Spleen (tissue), 11 donors: ENCODE measurements around the gene ZNF503. TPM values are rescaled to one million over a fixed set of nuclear protein-coding genes. Genes with fewer than 3 reads are reported as not detected.

Experiments used
- DNase-seq: peaks from one replicate; pipeline ENCODE4 v3.0.0-alpha.2; 2020
- H3K27ac ChIP-seq, 8 donors: fragments of 200-600 bp; sonication (generic) in 7 of 8; 1 replicate in 4 of 8; 2 replicates in 4 of 8; pipeline versions ENCODE4 v1.5.0 to v1.8.0; 2016 to 2021; ENCODE audit warnings: inconsistent platforms in 4 of 8, mild to moderate bottlenecking in 4 of 8, moderate library complexity in 1 of 8
- H3K27me3 ChIP-seq, 7 donors: fragments of 200-600 bp; sonication (generic) in 6 of 7; replicated peaks in 1 of 7; 1 replicate in 4 of 7; 2 replicates in 3 of 7; pipeline versions ENCODE4 v1.5.0 to v1.8.0; 2016 to 2021; ENCODE audit warnings: inconsistent platforms in 3 of 7, mild to moderate bottlenecking in 1 of 7
- H3K36me3 ChIP-seq, 6 donors: fragments of 200-600 bp; sonication (generic) in 5 of 6; 1 replicate in 4 of 6; 2 replicates in 2 of 6; pipeline versions ENCODE4 v1.5.0 to v1.8.0; 2016 to 2021; ENCODE audit warnings: inconsistent platforms in 2 of 6
- H3K4me1 ChIP-seq, 6 donors: fragments of 200-600 bp; sonication (generic) in 5 of 6; 1 replicate in 3 of 6; 2 replicates in 3 of 6; pipeline versions ENCODE4 v1.5.0 to v1.8.0; 2016 to 2021; ENCODE audit warnings: inconsistent platforms in 3 of 6
- H3K4me3 ChIP-seq, 8 donors: fragments of 200-600 bp; sonication (generic) in 7 of 8; 1 replicate in 4 of 8; 2 replicates in 4 of 8; pipeline versions ENCODE4 v1.5.0 to v1.8.0; 2016 to 2021; ENCODE audit warnings: inconsistent platforms in 4 of 8, mild to moderate bottlenecking in 4 of 8, moderate library complexity in 2 of 8
- H3K9me3 ChIP-seq, 8 donors: fragments of 200-600 bp; sonication (generic) in 7 of 8; 1 replicate in 4 of 8; 2 replicates in 4 of 8; pipeline versions ENCODE4 v1.5.0 to v1.8.0; 2016 to 2021; ENCODE audit warnings: inconsistent platforms in 4 of 8
- POLR2A ChIP-seq, 3 donors: fragments of 450-650 bp; IDR thresholded peaks; one replicate each; pipeline ENCODE4 v1.5.1; 2017; ENCODE audit warnings: antibody characterized with exemption in 3 of 3, mild to moderate bottlenecking in 1 of 3
- POLR2AphosphoS5 ChIP-seq, 3 donors: sonication (generic); formaldehyde crosslinking; IDR thresholded peaks; one replicate each; pipeline ENCODE4 v1.5.1; 2017; ENCODE audit warnings: antibody characterized with exemption in 3 of 3
- WGBS, 5 donors: extraction: QIAGEN DNeasy Blood & Tissue Kit in 3 of 5; methylation state at CpG; one replicate each; pipeline versions ENCODE4 v1.1.5 to v1.1.7; 2013 to 2018; 5-methylcytosine and 5-hydroxymethylcytosine counted together
- intact Hi-C: fragments of 100-400 bp; cut with DNase I; formaldehyde crosslinking; loops from one replicate; pipeline ENCODE4 v1.15.0; 2023; ENCODE audit warnings: low total_unique reads
- polyA plus RNA-seq, 3 donors: library from polyadenylated mRNA; stranded (reverse); fragments of 200-250 nt; gene quantifications; one replicate each; pipeline ENCODE4 v1.2.1, GENCODE V29; 2013
- total RNA-seq, 7 donors: library from RNA; depleted of rRNA in 3 of 7; stranded (reverse); fragments of >200 nt in 3 of 7; fragmentation: NEBNext Ultra II Directional in 4 of 7; extraction: Animal tissue kit (Norgen Biotek cat#: 25700) in 4 of 7; gene quantifications; one replicate each; pipeline versions ENCODE4 v1.1.0 to v1.2.1, GENCODE V29; 2016 to 2021
- TF ChIP-seq, protein P1 (sequence below), 11 experiments: fragments of 200-600 bp in 7 of 11; fragments of 450-650 bp in 4 of 11; sonication (generic) in 4 of 11; IDR thresholded peaks in 8 of 11; conservative IDR thresholded peaks in 3 of 11; 1 replicate in 7 of 11; 2 replicates in 4 of 11; pipeline versions ENCODE4 v1.4.0 to v1.8.0; 2016 to 2021; ENCODE audit warnings: antibody characterized with exemption in 11 of 11, inconsistent platforms in 4 of 11, mild to moderate bottlenecking in 1 of 11
- donor health status: healthy with polysubstance abuse.
- donor health status: DM: no; HTN: no; CAD: no; lungs with moderate emphysema.
- donor health status: DM: no; HTN: no; CAD: no.
- donor health status: Bipolar disorder and iron deficiency.
- donor health status: healthy.
- donor health status: DM: no; HTN: no; CAD: no.
- donor health status: DM: yes; HTN: yes; CAD: no.

Gene ZNF503
- total and polyA plus RNA-seq, 10 donors: 3.2 to 25.6 (median 9.3) TPM

DNA sequence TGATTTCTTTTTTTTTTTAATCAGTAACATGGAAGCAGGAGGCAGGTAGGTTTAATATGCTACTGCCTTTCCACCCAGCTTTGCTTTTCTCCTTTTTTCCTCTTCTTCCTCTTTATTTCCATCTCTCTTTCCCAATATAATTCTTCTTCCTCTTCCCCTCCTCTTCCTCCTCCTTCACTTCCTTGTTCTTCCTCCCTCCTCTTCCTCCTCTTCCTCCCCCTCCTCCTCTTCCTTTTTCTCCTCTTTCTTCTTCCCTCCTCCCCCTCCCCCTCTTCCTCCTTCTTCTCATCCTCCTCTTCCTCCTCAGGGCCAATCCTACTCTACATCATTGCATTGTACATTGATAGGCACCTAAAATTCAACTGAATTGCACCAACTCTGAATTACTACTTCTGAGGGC, 11.4 kb downstream of the ZNF503 start:
- Histone ChIP-seq H3K4me3 (no peak overlapping the region), H3K36me3 (no peaks in the 10 kb centered on the region), H3K27me3 (peaks cover 0 to 45% (median 3%) of the 10 kb centered on the region in 7 donors), H3K9me3 (peaks cover 0 to 9% (median 3%) of the 10 kb centered on the region in 8 donors), H3K27ac (no peak overlapping the region), H3K4me1 (peaks cover 0 to 9% (median 6%) of the 10 kb centered on the region in 6 donors)
- TF ChIP-seq POLR2AphosphoS5 (IDR thresholded peaks at IDR 0.05) (no peak), POLR2A (IDR thresholded peaks at IDR 0.05) (no peak)
- TF ChIP-seq, protein P1, sequence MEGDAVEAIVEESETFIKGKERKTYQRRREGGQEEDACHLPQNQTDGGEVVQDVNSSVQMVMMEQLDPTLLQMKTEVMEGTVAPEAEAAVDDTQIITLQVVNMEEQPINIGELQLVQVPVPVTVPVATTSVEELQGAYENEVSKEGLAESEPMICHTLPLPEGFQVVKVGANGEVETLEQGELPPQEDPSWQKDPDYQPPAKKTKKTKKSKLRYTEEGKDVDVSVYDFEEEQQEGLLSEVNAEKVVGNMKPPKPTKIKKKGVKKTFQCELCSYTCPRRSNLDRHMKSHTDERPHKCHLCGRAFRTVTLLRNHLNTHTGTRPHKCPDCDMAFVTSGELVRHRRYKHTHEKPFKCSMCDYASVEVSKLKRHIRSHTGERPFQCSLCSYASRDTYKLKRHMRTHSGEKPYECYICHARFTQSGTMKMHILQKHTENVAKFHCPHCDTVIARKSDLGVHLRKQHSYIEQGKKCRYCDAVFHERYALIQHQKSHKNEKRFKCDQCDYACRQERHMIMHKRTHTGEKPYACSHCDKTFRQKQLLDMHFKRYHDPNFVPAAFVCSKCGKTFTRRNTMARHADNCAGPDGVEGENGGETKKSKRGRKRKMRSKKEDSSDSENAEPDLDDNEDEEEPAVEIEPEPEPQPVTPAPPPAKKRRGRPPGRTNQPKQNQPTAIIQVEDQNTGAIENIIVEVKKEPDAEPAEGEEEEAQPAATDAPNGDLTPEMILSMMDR (IDR thresholded peaks at IDR 0.05 in 8 of 11, conservative IDR thresholded peaks at IDR 0.05 in 3 of 11): no peak
- intact Hi-C loops: no loop called here
- DNase-seq: no peak

DNA sequence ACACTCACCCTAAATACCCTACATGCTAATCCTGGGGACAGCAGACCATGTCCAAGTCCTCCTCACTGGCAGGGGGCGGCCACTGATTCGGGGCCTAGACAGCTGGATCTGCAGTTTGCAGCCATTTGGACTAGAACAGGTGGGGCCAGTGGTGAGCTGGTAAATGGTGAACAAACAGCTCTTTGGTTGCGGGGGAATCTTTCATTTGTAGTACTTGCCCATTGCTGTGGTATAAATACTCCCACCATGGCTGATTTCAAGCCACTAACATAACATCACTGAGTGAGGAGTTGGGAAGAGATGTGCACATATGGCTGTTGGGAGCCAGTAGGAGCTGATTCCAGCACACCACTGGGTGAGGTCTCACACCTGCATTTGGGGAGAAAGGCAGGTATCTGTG, 13.5 kb downstream of the ZNF503 start:
- no peak overlapping the region for H3K27ac ChIP-seq
- DNase-seq: no peak
- no peaks in the 10 kb centered on the region for H3K36me3 ChIP-seq
- intact Hi-C loops: no loop called here
- TF ChIP-seq, protein P1 (IDR thresholded peaks at IDR 0.05 in 8 of 11, conservative IDR thresholded peaks at IDR 0.05 in 3 of 11): no peak
- no peak for TF ChIP-seq POLR2AphosphoS5 (IDR thresholded peaks at IDR 0.05)
- TF ChIP-seq POLR2A (IDR thresholded peaks at IDR 0.05): no peak
- peaks cover 0 to 9% (median 3%) of the 10 kb centered on the region in 8 donors for H3K9me3 ChIP-seq
- no peaks in the 10 kb centered on the region for H3K4me1 ChIP-seq
- peaks cover 0 to 40% (median 0%) of the 10 kb centered on the region in 7 donors for H3K27me3 ChIP-seq
- H3K4me3 ChIP-seq: no peak overlapping the region
- 95 to 97% (median 97%) methylated on average over 3 of the region's 3 CpGs for WGBS, 5 donors

DNA sequence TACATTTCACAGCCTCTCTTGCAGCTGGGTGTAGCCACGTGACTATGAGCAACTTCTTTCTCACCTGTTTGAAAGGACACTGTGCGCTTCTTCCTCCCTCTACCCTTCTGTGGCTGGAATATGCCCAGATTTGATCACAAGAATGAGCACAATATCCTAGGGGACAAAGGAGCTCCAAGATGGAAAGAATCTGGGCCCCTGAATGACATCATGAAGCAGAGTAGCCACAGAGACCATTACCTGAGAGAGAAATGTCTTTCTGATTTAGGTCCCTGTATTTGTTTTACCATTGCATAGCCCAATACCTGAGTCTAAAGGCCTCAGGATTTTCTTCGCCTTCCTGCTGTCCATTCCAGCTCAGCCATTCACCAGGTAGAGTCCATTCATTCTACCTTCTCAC, 15.4 kb downstream of the ZNF503 start:
- intact Hi-C loops: no loop called here
- no peaks in the 10 kb centered on the region for H3K4me1 ChIP-seq
- peaks cover 0 to 32% (median 0%) of the 10 kb centered on the region in 7 donors for H3K27me3 ChIP-seq
- no peak overlapping the region for H3K4me3 ChIP-seq
- no peak for DNase-seq
- peaks cover 0 to 9% (median 3%) of the 10 kb centered on the region in 8 donors for H3K9me3 ChIP-seq
- 85 to 96% (median 94%) methylated on average over 3 of the region's 3 CpGs for WGBS, 5 donors
- H3K27ac ChIP-seq: no peak overlapping the region
- H3K36me3 ChIP-seq: no peaks in the 10 kb centered on the region
- TF ChIP-seq POLR2AphosphoS5 (IDR thresholded peaks at IDR 0.05): no peak
- TF ChIP-seq POLR2A (IDR thresholded peaks at IDR 0.05): no peak
- TF ChIP-seq, protein P1 (IDR thresholded peaks at IDR 0.05 in 8 of 11, conservative IDR thresholded peaks at IDR 0.05 in 3 of 11): no peak

DNA sequence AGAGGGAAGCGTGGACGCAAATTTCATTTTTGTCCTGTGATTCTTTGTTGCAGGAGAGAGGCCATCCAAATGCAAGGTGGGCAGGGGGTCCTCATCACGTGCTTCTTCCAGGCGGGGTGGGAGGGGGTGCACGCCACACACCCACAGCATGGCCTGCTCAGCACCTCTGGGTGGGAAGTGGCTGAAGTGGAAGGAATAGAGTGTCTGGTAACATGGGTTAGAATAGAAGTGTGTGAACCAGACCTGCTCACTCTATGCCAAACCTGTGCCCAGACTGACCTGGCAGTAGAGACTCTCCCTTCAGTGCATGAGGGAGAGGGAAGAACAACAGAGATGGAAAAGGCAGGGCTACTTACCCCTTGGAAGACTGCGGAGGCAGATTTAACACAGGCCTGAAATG, 21.7 kb downstream of the ZNF503 start:
- Histone ChIP-seq H3K4me3 (no peak overlapping the region), H3K27ac (peak overlapping the region in 5 of 8 donors; percentile 8 to 61 (median 47)), H3K4me1 (peaks cover 0 to 33% (median 6%) of the 10 kb centered on the region in 6 donors), H3K9me3 (no peaks in the 10 kb centered on the region), H3K36me3 (no peaks in the 10 kb centered on the region), H3K27me3 (peaks cover 0 to 15% (median 0%) of the 10 kb centered on the region in 7 donors)
- 72 to 92% (median 88%) methylated on average over 6 of the region's 6 CpGs for WGBS, 5 donors
- DNase-seq: no peak
- TF ChIP-seq POLR2A (IDR thresholded peaks at IDR 0.05) (no peak), POLR2AphosphoS5 (IDR thresholded peaks at IDR 0.05) (no peak)
- TF ChIP-seq, protein P1 (IDR thresholded peaks at IDR 0.05 in 8 of 11, conservative IDR thresholded peaks at IDR 0.05 in 3 of 11): no peak
- intact Hi-C loops: no loop called here
